Retinal pigment epithelial cell (primary cell): ENCODE results near the gene IFITM5.
A peak's percentile ranks its signal among the peaks of the same experiment; 100 is the strongest.
"Not testable (repeated sequence)": the region's sequence is repeated elsewhere in the genome, so short reads cannot be mapped to it uniquely, and the experiment has no call there.

Source experiments
- DNase-seq: peaks from one replicate; pipeline ENCODE4 v3.0.0-alpha.2; 2010; ENCODE audit warnings: low read depth
- H3K4me3 ChIP-seq: 2 replicates; pipeline ENCODE4 v1.5.1; 2011; ENCODE audit warnings: mild to moderate bottlenecking, low read length, control low read depth, moderate library complexity
- CTCF ChIP-seq: conservative IDR thresholded peaks from 2 replicates; pipeline ENCODE4 v1.5.1; 2011; ENCODE audit warnings: low read depth, low read length, control low read depth, inconsistent platforms

Gene IFITM5

GRCh38 chr11:326842-327580 is 27.7 kb upstream of the IFITM5 start:
- DNase-seq: no peak
- TF ChIP-seq CTCF: no peak
- no peak overlapping the region for H3K4me3 ChIP-seq

GRCh38 chr11:326592-326841 is 27.2 kb upstream of the IFITM5 start:
- TF ChIP-seq CTCF: no peak
- no peak overlapping the region for H3K4me3 ChIP-seq
- DNase-seq: no peak

- no peak for DNase-seq
- H3K4me3 ChIP-seq: no peak overlapping the region
- no peak for TF ChIP-seq CTCF
These were observed 26.7 kb upstream of the IFITM5 start for GRCh38 chr11:325796-326591.

GRCh38 chr11:324593-325517 is 25.5 kb upstream of the IFITM5 start:
- DNase-seq, H3K4me3 ChIP-seq: not testable (repeated sequence)

DNA sequence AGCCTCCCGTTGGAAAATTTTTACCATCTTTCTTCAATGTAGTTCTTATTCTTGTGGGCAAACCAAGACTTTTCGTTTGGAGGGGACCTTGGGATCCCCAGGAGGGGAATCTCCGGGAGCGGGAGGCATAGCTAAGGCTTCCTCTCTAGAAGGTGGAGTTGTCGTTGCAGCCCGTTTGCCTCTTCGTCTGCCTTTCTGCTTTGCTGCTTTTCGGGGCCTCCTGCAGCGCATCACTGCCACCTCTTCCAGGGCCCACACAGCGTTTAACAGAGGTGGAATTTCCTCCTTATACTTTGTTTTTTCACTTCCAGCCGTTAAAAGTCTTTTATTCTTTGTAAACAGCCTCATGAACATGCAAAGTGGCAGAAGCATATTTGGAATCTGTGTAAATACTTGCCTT is 24.8 kb upstream of the IFITM5 start:
- no peak for DNase-seq
- no peak for TF ChIP-seq CTCF

DNA sequence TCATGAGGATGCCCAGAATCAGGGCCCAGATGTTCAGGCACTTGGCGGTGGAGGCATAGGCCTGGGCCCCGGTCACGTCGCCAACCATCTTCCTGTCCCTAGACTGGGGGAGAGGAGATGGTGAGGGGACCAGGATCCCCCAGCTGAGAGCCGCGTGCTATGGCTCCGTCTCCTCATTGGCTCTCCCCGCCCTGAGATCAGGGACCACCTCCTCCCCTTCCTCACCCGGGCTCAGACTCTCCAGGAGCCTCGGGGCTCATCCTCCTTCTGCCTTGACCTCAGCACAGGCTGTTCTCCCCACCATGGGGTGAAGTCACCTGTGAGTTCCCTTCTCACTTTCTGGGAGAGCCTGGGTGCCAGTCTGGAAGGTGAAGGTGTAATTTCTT is 20.6 kb upstream of the IFITM5 start:
- peak overlapping the region; percentile 75 for H3K4me3 ChIP-seq
- DNase-seq: not testable (repeated sequence)

More for the DNA sequence above, 24.8 kb upstream of the IFITM5 start:
- no peak overlapping the region for H3K4me3 ChIP-seq

DNA sequence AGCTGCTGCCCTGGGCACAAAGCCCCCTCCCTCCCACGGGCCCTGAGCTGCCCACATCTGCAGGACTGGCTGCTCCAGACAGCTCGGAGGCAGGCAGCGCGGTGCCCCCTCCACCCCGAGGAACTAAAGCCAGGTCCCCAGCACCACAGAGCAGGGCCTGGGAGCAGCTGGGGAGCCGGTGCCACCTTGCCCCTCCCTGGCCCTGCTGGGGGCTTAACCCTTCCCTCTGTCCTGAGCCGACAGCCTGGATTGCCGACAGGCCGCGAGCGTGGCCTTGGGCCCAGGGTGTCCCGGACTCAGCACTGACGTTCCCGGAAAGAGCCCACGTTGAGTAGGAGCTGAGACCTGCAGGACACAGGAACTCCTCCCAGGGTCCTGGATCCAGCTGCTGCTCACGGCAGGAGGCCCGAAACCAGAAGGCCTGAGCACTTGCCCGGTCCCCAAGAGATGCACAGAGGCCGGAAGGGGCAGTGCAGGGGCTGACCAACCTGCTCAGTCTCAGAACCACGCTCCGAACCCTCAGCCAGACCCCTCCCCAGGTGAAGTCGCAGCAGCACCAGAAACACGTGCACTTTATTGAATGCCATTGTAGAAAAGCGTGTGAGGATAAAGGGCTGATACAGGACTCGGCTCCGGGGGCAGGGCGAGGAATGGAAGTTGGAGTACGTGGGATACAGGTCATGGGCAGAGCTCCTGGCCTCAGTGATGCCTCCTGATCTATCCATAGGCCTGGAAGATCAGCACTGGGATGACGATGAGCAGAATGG is 20.0 kb upstream of the IFITM5 start:
- peak overlapping the region; percentile 75 for H3K4me3 ChIP-seq
- DNase-seq: not testable (repeated sequence)

- H3K4me3 ChIP-seq: peak overlapping the region; percentile 41
- not testable (repeated sequence) for DNase-seq
These were observed 19.2 kb upstream of the IFITM5 start for GRCh38 chr11:318405-319120.

DNA sequence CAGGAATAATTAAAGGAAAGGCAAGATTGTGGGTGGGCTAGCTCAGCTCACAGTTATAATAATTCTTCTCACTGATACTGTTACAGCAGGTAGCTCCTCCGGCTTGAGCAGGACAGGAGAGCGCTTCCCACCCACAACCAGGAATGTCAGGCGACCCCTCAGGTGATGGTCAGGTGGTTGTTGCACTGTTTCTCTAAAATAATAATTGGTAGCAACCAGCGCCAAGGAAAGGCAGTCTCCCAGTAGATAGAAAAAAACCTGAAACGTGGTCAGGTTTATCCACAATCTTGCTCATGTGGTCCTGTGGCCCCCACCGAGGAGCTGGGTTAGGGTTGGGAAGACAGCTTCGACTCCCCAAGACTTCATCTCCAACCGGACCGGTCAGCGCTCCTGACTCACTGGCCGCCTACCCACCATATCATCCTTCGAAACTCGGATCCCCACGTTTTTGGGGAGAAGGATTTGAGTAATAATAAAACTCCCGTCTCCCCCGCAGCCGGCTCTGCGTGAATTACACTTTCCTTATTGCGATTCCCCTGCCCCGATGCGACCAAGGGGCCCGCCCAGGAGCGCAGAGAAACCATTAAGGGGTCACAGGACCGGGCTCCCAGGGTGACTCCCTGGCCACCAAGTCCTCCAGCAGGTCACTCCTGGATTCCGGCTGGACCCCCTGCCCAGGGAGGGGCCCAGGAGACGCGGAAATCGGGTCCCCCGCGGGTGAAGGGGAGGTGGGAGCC is 18.5 kb upstream of the IFITM5 start:
- DNase-seq, H3K4me3 ChIP-seq: not testable (repeated sequence)
